Fibroblast of the aortic adventitia (primary cell): ENCODE data around the gene LCP2. TPM values are rescaled to one million over a fixed set of nuclear protein-coding genes. Genes with fewer than 3 reads are reported as not detected.
A peak's percentile ranks its signal among the peaks of the same experiment; 100 is the strongest.

Experiments used
- DNase-seq: peaks from one replicate; pipeline ENCODE4 v3.0.0-alpha.2; 2010; ENCODE audit warnings: low read depth
- H3K4me3 ChIP-seq: 2 replicates; pipeline ENCODE4 v1.5.1; 2011; ENCODE audit warnings: low read depth, mild to moderate bottlenecking, control low read depth, low read length, moderate library complexity
- total RNA-seq: library from RNA; depleted of rRNA; stranded (reverse); fragments of >200 nt; gene quantifications from 2 replicates; pipeline ENCODE4 v1.2.3, GENCODE V29; 2012; ENCODE audit warnings: low replicate concordance
- TF ChIP-seq, protein P1 (sequence below): IDR thresholded peaks from 2 replicates; pipeline ENCODE4 v1.5.1; 2011; ENCODE audit warnings: mild to moderate bottlenecking, low read length, control low read depth, inconsistent platforms; ENCODE audit not compliant: insufficient read depth

LCP2 gene
- total RNA-seq, 1 donor, result not detected

DNA sequence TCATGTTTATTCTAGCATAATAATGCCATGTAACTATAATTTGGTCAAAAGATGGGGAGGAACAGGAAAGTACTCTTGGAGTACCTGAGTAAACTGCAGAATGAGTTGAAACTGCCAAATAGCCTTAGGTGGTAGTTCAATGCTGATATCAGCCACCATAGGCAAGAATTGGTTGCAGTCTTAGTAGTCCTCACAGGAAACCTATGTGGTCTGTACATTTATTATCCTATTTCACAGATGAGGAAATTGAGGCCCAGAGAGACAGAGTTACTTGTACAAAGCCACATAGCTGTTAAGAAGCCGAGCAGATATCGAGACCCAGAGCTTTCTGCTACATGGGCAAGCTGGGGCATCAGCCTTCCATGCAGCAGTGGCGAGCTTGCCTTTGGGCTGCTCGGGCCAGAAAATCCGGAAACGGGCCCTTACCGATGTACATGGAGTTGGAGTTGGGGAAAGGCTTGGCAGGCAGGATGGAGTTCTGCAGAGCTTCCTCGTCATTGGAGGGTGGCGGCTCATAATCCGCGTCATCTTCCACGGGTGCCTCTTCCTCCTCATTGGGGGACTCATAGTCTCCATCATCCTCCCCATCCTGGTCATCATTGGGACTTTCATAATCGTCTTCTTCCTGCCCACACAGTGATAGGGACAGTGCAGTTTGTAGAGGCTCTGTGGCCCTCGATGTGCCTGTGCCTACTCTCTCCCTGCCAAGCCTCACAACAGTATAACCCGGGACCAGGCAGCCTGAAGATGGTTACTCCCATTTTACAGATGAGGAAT is 27.1 kb downstream of the LCP2 start:
- H3K4me3 ChIP-seq, result no peak overlapping the region
- TF ChIP-seq, protein P1, sequence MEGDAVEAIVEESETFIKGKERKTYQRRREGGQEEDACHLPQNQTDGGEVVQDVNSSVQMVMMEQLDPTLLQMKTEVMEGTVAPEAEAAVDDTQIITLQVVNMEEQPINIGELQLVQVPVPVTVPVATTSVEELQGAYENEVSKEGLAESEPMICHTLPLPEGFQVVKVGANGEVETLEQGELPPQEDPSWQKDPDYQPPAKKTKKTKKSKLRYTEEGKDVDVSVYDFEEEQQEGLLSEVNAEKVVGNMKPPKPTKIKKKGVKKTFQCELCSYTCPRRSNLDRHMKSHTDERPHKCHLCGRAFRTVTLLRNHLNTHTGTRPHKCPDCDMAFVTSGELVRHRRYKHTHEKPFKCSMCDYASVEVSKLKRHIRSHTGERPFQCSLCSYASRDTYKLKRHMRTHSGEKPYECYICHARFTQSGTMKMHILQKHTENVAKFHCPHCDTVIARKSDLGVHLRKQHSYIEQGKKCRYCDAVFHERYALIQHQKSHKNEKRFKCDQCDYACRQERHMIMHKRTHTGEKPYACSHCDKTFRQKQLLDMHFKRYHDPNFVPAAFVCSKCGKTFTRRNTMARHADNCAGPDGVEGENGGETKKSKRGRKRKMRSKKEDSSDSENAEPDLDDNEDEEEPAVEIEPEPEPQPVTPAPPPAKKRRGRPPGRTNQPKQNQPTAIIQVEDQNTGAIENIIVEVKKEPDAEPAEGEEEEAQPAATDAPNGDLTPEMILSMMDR, result no peak
- DNase-seq, result no peak

DNA sequence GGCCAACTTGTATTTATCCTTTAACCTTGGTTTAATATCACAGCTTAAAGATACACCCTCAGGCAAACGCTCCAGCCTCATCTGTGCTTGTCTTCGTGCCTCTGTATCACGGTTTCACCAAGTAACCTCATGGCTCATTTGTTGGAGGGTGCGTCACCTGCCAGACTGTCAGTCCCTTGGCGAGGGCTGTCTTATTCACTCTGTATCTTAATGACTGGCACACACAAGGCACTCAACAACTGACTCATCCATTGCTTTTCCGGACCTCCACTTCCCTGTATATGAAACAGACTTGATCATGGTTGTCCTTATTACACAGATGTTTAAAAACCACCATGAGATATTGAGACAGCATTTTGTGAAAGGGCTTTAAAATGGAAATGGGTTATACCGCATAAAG is 28.0 kb downstream of the LCP2 start:
- no peak overlapping the region for H3K4me3 ChIP-seq
- TF ChIP-seq, protein P1, result no peak
- DNase-seq, result no peak

DNA sequence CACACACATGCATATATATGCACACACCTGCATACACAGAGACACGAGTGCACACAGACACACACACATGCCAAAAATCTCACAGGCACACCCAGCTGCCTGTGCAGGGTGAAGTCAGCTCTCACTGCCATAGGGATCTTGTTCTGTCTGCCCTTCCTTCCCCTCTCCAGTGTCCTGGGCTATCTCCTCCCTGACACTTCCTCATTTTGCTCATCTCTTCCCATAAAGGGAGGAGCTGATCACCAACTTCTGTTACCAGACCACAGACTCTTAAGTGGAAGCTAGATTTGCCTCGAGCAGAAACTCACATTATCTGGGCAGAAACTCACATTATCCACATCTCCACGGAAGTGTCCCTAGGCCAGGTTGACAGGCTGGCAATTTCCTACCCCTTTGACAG is 28.7 kb downstream of the LCP2 start:
- H3K4me3 ChIP-seq, result no peak overlapping the region
- TF ChIP-seq, protein P1, result no peak
- no peak for DNase-seq

DNA sequence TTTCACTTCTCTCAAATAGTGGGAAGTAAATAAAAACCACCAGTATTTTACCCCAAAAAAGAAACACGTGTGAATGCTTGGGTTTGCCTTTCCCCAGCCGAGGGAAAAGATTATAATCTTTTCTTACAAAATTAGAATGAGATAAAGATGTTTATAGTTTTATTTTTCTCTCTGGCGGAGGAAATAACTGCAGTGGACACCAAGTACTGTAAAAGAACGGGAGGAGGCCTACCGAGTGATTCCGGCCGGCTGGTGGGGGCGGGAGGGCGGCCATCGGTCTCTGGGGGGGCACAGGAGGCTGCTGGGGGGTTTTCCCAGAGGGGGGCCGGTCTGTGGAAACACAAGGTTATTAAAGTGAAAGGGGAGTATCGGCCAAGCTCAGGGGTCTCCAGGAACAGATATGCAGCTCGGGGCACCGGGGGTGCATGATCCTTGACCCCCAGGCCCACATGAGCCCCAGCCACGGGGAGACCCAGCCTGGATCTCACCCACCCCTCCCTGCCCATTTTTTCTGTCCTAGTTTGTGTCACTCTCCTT is 29.4 kb downstream of the LCP2 start:
- TF ChIP-seq, protein P1, result no peak
- no peak for DNase-seq
- no peak overlapping the region for H3K4me3 ChIP-seq

GRCh38 chr5:170267431-170268152 is 30.0 kb downstream of the LCP2 start:
- H3K4me3 ChIP-seq, result no peak overlapping the region
- peak; percentile 78 for DNase-seq
- TF ChIP-seq, protein P1, result peak; percentile 87

DNA sequence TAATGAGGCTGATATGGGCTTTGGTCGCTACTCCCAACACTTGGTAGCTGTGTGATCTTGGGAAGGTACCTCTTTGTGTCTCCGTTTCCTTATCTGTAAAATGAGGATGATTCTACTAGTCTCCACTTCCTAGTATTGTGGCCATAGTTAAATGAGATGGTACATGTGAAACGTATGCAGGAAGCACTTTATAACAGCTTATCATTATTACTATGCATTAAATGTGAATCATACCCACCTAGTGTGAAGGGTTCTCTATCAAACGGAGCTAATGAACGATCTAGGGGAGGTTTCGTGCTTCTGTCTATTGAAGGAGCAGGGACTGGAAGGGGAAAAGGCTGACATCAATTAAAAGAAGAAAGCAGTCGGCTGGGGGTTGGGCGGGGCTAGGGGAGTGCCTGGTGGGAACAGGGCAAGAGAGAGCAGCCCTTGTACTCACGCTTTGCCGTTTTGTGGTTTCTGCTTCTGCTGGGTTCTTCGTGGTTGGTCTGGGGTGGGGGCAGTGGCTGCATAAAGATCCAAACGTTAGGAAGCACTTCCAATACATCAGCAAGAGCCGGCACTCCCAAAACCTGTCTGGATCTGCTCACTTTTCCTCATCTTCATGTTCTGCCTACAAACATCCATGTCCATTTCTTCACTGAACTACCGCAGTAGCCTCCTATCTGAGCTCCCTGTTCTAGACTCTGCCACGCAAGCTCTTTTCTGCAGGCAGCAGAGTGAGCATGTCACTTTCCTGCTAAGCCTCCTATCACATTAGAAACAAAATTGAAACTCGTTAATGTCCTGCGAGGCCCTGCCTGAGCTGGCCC is 30.8 kb downstream of the LCP2 start:
- DNase-seq, result no peak
- TF ChIP-seq, protein P1, result no peak
- no peak overlapping the region for H3K4me3 ChIP-seq
